ENCODE data around the gene FCF1.
A peak's percentile ranks its signal among the peaks of the same experiment; 100 is the strongest.
"Not testable (repeated sequence)": the region's sequence is repeated elsewhere in the genome, so short reads cannot be mapped to it uniquely, and the experiment has no call there.

FCF1 gene

DNA sequence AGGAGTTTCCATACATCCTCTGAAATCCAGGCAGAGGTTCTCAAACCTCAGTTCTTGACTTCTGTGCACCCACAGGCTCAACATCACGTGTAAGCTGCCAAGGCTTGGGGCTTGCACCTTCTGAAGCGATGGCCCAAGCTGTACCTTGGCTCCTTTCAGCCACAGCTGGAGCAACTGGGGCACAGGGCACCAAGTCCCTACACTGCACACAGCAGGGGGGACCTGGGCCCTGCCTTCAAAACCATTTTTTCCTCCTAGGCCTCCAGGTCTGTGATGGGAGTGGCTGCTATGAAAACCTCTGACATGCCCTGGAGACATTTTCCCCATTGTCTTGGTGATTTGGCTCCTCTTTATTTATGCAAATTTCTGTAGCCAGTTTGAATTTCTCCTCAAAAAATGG, 10.7 kb upstream of the FCF1 start:
- no peak for DNase-seq (ENCODE audit: low read depth)

DNA sequence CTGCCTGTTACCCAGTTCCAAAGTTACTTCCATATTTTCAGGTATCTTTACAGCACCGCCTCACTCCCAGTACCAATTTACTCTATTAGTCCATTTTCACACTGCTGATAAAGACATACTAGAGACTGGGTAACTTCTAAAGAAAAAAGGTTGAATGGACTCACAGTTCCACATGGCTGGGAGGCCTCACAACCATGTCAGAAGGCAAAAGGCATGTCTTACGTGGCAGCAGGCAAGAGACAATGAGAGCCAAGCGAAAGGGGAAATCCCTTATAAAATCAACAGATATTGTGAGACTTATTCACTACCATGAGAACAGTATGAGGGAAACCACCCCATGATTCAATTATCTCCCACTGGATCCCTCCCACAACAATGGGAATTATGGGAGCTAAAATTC, 9.9 kb upstream of the FCF1 start:
- DNase-seq (ENCODE audit: low read depth) = no peak

DNA sequence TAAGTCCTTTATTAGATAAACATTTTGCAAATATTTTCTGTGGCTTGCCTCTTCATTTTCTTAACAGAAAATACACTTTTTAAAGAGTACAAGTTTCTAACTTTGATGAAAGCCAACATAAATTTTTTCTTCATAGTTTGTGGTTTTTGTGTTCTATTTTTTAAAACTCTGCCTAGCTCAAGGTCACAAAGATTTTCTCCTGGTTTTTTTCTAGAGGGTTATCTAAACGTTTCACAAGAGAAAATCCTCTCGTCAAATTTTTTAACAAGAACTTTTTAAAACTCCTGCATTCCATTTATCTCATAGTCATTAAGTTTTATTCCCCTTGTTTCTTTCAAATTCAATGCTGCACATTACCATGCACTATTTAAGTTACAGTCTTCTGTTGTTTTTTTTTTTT, 8.3 kb upstream of the FCF1 start:
- DNase-seq (ENCODE audit: low read depth) = no peak

DNA sequence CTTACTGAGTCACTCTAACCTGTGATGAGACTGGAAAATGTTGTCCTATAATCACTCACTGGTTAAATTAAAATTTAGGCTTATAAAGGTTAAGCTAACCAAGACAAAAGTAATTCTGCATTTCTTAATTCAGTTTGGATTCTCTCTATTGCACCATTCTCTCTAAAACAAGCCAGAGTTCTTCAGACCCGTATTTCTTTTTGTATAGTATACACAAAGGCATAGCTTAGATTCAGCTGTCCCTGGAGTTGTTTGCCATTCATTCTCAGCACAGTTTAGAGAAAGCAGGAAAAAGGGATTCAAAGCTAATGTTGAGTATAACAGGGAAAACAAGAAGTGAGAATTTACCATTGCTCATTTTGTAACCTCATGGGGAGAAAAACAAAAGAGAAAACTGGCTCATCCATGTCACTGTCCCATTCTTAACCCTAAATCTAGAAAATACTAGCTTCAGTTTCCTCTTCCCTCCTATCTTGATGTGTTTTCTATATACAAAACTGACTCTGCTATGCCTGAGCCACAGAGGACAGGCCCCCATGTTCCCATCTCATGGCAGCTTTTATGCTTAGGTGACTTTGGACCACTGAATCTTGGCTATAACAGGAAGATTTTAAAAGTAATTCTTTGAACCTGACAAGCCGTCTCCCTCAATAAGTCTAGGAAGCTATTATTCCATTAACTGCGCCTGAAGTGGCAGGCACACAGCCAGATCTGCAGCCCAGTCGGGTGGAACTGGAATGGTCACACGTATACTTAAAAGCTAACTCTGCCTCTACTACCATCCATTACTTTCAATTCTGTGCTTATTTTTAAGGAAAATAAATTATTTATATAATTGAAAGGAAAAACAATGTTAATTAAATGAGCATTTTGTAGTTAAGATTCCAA, 7.1 kb upstream of the FCF1 start:
- DNase-seq (ENCODE audit: low read depth) = no peak

DNA sequence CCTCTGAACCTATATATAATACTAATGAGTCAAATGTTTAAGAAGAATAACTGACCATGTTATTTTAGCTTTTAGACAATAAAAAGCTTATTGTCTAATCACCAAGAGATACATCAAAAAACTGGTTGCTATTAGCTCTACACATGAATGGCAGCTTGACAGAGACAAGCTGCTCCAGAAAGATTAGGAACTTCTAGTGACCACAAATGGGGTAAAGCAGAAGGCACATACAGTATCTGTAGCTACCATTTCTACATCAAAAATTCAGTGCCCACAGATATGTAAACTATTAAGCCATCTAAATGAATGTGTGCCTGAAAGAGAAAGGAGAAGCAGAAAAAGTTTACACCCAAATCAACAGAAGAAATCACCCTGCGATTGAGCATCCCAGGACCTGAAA, 2.5 kb upstream of the FCF1 start:
- no peak for DNase-seq (ENCODE audit: low read depth)

DNA sequence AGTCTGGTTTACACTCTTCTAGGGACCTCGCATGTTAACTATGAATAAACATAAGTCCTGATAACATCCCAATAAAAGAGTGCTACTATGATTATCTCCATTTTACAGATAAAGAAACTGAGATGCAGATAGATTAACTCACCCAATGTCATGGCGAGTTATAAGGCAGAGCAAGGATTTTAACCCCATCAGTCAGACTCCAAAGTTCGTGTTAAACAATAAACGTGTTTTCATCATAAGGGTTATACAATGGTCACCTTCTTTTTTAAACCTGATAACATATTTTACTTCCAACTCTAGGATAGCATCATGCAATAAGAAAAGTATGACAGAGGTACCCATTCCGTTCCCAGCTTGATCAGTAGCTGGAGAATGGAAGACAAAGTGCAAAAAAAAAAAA, 1.3 kb upstream of the FCF1 start:
- DNase-seq (ENCODE audit: low read depth) = no peak

DNA sequence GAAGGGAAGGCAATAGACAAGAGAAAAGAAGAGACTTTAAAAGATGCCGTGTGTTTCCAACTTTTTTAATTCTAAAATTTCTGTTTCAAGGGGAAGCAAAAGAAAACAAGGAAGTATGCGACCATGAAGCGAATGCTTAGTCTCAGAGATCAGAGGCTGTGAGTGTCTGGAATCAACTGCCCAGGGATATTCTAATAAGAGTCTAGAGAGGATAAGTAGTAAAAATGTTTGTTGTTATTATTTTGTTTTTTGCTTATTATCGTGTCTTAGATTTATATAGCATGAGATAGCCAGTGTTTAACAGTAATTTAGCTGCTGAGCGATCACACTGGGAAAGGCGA, 421 bp downstream of the FCF1 start:
- DNase-seq (ENCODE audit: low read depth) = no peak

DNA sequence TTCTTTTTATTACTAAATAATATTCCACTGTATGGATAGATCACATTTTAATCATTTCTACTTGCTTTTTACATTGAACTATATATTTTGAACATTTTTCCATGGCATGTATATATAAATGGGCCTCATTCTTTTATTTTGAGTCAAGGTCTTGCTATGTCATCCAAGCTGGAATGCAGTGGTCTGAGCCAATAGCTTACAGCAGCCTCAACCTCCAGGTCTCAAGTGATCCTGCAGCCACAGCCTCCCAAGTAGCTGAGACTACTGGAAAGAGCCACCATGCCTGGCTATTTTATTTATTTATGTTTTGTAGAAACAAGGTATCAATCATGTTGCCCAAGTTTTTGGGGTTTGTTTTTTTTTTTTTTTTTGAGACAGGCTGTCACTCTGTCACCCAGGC, 7.6 kb downstream of the FCF1 start:
- DNase-seq (ENCODE audit: low read depth) = no peak

DNA sequence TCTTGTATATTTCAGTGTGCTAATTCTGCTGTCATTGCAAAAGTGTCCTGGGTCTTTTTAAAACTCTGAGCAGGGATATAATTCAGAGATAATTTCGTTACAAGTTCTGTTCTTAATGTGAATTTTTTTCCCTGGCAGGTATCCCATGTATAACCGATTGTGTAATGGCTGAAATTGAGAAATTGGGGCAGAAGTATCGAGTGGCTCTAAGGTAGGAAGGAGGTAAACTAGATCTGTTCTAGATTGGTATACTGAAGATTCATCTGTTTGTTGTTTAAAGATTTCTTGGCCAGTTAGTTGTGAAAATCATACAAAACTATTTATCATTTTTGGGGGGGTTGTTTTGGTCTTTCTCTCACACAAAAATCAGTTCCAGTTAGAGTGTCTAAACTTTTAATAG, 10.2 kb downstream of the FCF1 start:
- no peak for DNase-seq (ENCODE audit: low read depth)

DNA sequence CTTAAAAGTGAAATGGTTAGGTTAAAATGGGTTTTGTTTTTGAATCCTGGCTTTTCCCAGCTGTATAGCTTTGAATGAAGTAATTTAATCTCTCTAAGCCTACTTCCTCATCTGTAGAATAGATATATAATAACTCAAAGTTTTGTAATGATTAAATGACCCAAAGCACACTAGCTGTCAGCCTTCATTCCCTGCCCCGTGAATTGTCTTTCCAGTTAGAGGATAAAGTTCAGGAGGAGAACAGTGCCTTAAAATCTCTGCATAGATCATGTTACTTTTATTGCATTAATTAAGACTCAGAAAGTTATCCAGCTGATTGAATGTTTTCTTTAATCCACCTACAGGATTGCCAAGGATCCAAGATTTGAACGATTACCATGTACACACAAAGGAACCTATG, 19.4 kb downstream of the FCF1 start:
- no peak for DNase-seq (ENCODE audit: low read depth)

DNA sequence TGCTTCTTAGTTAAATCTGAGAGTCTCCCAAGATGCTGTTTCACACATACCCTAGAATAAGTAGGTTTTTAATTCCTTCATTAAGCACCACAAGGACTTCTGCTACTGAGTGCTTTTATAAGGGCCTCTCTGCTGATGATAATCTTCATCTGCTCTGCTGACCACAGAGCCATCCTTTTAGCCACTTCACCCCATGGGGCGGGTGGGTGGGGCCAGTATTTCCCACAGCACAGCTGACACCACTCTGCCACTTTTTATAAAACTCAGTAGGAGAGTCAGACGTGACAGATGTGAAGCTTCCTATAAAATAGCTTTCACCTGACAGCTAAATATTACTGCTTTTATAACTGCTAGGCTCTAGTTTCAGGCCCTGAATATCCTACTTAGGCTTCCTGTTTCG, 20.3 kb downstream of the FCF1 start:
- no peak for DNase-seq (ENCODE audit: low read depth)

DNA sequence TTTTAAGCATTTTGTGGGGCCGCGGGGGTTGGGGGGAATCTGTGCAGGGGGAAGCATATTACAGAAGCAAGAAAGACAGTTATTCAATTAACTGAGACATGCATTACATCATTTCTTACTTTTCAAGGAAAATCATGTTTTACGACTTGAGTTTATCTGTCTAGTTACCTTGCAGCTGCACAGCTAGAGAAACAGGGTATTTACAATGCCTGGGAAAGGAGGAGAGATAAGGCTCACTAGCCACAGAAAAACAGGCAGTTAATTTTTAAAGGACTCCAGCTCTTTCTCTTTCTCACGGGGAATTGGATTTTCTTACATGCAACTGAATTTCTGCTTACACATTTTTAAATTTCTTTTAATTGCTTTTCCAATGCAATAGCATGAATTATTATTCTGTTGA, 22.2 kb downstream of the FCF1 start:
- no peak for DNase-seq (ENCODE audit: low read depth)

DNA sequence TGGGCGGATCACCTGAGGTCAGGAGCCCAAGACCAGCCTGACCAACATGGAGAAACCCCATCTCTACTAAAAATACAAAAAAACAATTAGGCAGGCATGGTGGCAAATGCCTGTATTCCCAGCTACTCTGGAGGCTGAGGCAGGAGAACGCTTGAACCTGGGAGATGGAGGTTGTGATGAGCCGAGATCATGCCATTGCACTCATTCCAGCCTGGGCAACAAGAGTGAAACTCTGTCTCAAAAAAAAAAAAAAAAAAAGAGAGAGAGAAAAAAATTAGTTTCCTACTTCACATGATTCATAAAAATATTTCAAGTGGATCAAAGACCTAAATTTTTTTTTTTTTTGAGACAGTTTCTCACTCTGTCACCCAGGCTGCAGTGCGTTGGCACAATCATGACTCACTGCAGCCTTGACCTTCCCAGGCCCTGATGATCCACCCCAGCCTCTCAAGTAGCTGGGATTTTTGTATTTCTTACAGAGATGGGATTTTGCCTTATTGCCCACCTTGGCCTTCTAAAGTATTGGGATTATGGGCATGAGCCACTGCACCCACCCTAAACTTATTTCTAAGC, 24.9 kb downstream of the FCF1 start:
- no peak for DNase-seq (ENCODE audit: low read depth)

DNA sequence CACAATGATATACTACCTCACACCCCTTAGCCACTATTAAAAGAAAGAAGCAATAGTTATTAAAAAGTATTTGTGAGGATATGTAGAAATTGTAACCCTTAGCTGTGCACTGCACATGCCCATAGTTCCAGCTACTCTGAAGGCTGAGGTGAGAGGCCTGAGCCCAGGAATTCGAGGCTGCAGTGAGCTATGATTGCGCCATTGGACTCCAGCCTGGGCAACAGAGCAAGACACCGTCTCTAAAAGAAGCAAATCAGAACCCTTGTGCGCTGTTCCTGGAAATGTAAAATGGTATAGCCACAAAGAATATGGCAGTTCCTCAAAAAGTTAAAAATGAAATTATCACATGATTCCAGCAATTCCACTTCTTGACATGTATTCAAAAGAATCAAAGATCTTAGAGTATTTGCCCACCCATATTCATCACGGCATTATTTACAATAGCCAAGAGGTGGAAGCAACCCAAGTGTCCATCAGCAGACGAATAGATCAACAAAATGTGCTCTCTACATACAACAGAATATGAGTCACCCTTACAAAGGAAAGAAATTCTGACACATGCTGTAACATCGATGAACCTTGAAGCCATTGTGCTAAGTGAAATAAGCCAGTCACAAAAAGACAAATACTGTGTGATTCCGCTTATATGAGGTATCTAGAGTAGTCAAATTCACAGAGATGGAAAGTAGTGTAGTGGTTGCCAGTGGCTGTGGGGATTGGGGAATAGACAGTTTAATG, 26.5 kb downstream of the FCF1 start:
- DNase-seq (ENCODE audit: low read depth) = no peak

DNA sequence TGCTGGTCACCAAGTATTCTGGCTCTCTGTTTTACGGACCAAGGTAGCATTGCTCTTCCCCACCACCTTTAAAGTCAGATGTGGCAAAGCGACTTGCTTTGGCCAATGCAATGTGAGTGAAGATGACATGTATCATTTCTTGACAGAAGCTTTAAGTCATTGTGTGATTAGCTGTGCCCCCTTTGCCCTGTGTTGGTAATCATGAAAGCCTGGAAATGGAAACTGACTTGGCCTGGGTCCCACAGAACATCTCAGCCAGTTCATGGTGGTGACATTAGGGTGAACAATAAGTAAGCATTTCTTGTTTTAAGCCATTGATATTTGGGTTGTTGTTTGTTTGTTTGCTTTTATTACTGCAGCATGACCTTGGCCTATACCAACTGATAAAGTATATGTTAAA, 34.3 kb downstream of the FCF1 start:
- DNase-seq (ENCODE audit: low read depth) = no peak

DNA sequence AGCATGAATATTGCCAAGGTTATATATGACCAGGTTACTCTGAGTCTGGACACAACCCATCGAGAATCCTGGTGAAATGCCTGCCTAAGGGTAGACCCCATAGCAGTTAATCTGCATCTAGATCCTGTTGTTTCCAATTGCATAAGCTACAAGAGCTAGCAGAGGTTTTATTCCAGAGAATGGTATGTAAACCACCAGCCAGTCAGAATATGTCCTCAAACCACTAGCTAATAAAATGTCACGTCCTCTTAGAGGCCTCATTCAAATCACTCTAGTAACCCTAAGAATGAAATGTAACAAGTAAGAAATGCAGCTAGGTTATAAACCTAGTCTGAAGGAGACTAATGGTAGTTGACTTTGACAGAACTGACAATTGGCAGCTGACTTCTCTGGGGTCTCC, 41.2 kb downstream of the FCF1 start:
- DNase-seq (ENCODE audit: low read depth) = no peak

DNA sequence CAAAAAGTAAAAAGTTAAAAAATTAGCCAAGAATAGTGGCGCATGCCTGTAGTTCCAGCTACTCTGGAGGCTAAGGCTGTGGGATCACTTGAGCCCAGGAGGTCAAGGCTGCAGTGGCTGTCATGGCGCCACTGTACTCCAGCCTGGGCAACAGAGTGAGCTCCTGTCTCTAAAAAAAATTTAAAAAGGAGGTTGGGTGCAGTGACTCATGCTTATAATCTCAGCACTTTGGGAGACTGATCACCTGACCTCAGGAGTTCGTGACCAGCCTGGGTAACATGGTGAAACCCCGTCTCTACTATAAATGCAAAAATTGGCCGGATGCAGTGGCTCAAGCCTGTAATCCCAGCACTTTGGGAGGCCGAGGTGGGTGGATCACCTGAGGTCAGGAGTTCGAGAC, 42.0 kb downstream of the FCF1 start:
- no peak for DNase-seq (ENCODE audit: low read depth)

DNA sequence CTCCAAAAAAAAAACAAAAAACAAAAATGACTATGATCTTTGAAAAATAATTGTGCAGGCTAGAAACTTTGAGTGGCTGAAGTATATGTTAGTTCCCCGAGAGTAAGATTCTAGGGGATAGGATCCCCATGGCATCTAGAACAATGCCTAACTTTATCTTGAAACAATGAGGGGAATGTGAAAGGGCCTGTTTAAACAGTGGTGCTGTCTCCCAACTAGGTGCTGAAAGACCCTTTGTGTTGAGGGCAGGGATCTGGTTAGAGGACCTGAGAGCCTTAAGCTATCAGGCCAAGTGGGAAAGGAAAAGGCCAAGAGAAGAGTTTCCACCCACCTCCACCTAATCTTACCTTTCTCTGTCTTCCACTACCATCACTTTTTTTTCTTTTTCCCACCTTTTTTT, 43.4 kb downstream of the FCF1 start:
- no peak for DNase-seq (ENCODE audit: low read depth)

DNA sequence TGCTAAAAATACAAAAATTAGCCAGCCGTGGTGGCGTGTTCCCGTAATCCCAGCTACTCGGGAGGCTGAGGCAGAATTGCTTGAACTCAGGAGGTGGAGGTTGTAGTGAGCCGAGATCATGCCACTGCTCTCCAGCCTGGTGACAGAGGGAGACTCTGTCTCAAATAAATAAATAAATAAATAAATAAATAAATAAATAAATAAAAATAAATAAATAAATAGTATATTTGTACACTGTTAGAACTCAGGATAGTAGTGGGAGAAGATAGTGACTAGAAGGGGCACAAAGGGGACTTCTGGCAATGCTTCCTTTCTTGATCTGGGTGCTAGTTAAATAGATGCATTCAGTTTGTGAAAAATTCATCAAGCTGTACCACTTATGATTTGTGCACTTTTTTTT, 45.6 kb downstream of the FCF1 start:
- not testable (repeated sequence) for DNase-seq (ENCODE audit: low read depth)

DNA sequence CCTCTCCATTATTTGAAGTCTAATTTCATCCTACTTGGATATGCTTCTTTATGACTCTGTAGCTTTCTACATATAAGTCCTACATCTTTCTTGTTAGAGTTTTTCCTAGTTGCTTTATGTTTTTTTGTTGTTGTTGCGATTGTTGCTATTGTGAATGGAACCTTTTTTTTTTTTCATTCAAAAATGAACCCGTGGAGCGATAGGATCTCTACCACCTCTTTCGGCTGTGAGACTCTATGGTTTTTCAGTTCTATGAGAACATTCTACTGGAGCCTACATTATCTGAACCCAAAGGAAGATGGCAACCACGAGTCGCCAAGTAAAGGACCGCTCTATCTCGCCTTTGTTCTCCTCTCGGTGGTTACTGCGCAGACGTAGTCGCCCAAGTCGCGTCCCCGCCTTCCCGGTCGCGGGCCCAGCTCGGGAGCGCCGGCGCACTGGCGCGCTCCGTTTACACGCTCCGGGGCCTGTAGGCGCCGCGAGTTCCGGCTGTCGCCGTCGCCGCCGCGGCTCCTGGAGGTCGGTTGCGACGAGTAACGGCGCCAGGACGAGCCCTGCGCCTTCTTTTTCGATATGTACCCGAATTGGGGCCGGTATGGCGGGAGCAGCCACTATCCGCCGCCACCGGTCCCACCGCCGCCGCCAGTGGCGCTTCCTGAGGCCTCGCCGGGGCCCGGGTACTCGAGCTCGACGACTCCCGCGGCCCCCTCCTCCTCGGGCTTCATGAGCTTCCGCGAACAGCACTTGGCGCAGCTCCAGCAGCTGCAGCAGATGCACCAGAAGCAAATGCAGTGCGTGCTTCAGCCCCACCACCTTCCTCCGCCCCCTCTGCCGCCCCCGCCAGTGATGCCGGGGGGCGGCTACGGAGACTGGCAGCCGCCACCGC, 50.2 kb downstream of the FCF1 start, which contains the start of gene YLPM1:
Gene YLPM1 (plus strand): TSS at position 400 of the 886 bp plus-strand sequence. CDS start 174 bp downstream, at position 574.
- DNase-seq (ENCODE audit: low read depth) = peak; percentile 80

DNA sequence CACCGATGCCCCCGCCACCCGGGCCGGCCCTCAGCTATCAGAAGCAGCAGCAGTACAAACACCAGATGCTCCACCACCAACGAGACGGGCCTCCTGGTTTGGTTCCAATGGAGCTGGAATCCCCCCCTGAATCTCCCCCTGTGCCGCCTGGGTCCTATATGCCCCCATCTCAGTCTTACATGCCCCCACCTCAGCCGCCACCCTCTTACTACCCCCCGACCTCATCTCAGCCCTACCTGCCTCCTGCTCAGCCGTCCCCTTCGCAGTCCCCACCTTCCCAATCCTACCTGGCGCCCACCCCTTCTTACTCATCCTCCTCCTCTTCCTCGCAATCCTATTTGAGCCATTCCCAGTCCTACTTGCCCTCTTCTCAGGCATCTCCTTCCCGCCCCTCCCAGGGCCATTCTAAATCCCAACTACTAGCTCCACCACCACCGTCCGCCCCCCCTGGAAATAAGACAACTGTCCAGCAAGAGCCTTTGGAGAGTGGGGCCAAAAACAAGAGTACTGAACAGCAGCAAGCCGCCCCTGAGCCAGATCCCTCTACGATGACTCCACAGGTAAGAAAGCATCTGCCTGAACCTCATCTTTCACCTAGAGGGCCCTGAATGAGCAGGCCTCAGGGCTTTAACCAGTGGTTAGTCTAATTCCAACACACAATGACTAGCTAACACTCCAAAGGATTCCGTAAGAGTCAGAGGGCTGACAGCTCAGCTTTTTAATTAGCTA, 51.0 kb downstream of the FCF1 start:
- peak; percentile 1 for DNase-seq (ENCODE audit: low read depth)

DNA sequence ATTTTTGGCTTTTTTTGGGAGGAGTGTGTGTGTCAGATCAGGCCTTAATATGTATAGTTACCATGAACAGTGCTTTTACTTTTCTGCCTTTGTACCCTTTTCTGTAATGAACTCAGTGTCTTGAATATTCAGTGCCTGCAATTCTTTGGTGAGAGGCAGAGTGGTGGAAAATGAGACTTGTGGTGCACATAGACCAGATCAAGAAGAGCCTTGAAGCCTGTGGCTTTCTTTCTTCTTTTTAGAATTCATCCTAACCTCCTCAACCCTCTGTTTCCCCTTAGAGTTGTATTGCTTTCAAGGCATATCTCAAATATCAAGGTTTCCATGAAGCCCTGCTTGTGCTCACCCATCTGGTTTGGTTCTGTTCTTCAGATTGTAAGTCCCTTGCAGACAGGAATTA, 52.8 kb downstream of the FCF1 start:
- DNase-seq (ENCODE audit: low read depth) = no peak
